ENCODE data around the gene NPAS2. TPM values are rescaled to one million over a fixed set of nuclear protein-coding genes. Genes with fewer than 3 reads are reported as not detected.
A peak's percentile ranks its signal among the peaks of the same experiment; 100 is the strongest.

NPAS2 gene
- total RNA-seq, 2 donors from 2014 or later = 59.5 to 59.6 TPM

DNA sequence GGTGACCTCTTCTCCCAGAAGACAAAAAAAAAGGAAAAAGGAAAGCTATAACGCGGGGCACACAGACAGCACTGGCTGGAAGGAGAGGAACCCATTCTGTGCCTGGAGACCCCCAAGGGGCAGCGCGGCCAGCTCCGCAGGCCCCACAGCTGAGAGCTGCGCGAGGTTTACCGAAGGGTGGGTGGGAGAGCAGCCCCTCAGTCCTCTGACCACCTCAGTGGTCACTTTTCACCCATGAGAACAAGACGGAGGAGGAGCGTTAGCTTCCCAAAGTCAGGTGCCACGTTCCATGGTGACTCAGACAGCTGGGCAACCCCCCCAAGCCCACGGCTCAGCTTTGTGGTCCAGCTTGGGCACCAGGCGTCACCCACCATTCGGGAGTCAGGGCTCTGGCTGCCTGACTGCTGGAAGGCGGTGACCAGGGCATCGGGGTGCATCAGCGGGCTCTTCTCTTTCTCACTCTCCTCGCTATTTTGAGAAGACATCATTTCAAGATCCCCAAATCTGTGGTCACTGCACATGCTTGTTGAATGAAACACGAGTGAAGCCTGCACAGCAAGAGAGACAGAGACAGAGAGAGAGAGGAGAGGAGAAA, 217.3 kb downstream of the NPAS2 start:
- ATAC-seq = no peak
- intact Hi-C loops (cut with DNase I, micrococcal nuclease) = no loop called here
- no peak for DNase-seq

DNA sequence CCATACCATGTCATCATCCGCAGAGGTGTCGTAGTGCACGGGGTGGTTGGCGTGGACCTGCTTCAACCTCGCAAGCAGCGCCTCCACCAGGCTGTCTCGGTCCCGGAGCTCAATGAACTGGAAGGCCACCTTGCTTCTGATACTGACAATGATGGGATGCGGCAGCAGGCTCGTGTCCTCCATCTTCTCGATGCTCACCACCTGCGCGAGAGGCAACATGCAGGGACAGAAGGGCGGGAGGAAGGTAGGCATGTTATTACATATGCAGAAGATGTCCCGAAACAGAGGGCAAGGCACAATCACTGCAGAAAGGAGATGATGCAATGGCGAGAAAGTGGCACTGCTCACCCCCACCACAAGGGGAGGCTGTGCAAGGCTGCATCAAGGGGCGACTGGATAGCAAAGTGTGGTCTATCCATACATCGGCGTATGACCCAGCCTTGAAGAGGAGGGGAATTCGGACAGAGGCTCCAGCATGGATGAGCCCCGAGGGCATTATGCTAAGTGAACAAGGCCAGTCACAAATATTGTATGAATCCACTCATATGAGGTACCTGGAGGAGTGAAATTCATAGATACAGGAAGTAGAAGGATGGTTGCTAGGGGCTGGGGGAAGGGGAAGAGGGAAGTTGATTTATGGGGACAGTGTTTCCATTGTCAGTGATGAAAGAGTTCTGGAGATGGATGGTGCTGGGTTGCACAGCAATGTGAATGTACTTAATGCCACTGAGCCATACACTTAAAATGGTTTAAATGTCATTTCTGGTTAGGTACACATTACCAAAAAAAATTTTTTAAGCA, 218.7 kb downstream of the NPAS2 start:
- ATAC-seq (peak; percentile 65), DNase-seq (no peak)
- intact Hi-C loops (cut with DNase I, micrococcal nuclease) = no loop called here

DNA sequence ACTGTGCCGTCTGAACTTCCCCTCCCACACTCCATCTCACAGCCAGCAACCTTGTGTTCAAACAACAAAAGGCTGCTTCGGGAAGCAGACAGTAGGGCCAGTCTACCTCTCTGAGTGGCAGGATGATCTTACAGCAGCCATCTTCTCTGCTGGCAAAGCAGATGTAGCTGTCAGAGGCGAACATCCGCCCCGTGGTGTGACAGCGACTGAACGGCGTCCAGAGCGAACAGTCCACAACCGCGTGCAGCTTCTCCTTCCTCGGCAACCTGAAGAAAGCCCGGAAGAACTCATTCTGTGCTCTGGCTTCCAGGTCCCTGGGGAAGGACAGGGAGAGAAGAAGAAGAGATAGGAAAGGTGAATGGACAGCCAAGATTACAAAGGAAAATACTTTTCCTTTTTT, 220.1 kb downstream of the NPAS2 start:
- ATAC-seq = no peak
- intact Hi-C loops (cut with DNase I, micrococcal nuclease) = no loop called here
- DNase-seq = no peak

DNA sequence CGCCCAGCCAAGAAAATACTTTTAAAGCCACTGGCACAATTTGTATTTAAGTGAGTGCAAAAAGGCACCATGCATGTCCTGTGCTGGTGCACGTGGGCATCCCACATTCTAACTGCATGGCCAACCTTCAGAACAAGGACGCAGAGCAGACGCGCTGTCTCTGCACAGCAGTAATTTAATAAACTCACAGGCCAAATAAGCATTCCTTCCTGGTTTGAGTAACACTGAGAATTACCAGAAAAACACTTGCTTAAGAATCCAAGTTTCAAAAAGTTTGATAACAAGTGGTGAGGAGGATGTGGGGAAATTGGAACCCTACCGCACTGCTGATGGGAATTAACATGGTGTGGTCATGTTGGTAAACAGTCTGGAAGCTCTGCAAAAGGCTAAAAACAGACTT, 220.8 kb downstream of the NPAS2 start:
- ATAC-seq (no peak), DNase-seq (no peak)
- intact Hi-C loops (cut with DNase I, micrococcal nuclease) = no loop called here

DNA sequence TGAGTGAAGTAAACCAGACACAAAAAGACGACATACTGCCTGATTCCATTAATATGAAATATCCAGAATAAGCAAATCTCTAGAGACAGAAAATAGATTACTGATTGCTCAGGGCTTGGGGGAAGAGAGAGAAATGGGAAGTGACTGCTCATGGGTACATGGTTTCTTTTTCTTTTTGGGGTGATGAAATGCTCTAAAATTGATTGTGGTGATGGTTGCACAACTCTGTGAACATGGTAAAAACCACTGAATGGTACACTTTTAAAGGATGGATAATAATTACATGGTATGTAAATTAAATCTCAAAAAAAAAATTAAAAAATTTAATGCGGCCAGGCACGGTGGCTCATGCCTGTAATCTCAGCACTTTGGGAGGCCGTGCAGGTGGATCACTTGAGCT, 221.5 kb downstream of the NPAS2 start:
- DNase-seq = no peak

DNA sequence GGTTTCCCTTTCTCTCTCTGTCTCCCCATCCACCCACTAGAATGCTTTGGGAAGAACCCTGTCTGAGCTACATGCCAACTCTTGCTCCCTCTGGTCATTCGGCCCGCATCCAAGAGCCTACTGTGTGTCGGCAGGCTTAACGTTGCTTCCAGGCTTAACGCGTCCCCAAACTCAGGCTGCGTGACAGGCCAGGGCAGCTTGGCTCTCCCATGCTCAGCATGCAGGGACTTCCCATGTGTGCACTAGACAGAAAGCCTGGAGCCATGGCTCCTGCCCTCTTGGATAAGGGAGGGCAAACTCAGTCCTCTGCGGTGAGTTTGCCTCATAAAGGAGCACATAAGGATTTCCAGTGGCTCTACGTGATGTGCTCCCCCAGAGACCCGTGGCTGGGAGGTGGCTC, 225.4 kb downstream of the NPAS2 start:
- DNase-seq (no peak), ATAC-seq (no peak)
- intact Hi-C loops (cut with DNase I, micrococcal nuclease) = no loop called here

More for the DNA sequence above, 221.5 kb downstream of the NPAS2 start:
- intact Hi-C loops (cut with DNase I, micrococcal nuclease) = no loop called here
- no peak for ATAC-seq

Other genes with a start within 250 kb of the NPAS2 start
- 1,000 to 10,000 TPM; 1,084 to 1,104 TPM for gene RPL31, start 182.2 kb downstream of the NPAS2 start, total RNA-seq

Measured in left colon (tissue), 2 donors.